SK-N-SH treated with all-trans-retinoic acid at 6 μM for 48 hours (cell line): ENCODE results near the gene NR2E1.

Experiments used
- CSRNP3 ChIP-seq: fragments of 250-450 bp; sonication (Bioruptor Pico); IDR thresholded peaks from 2 replicates; pipeline ENCODE4 v1.5.1; 2021; ENCODE audit warnings: mild to moderate bottlenecking, moderate library complexity
- OSR1 ChIP-seq: fragments of 250-450 bp; sonication (Bioruptor Pico); IDR thresholded peaks from 2 replicates; pipeline ENCODE4 v1.8.0; 2022; ENCODE audit warnings: moderate library complexity, mild to moderate bottlenecking, inconsistent platforms
- PATZ1 ChIP-seq: fragments of 250-450 bp; sonication (Bioruptor Pico); IDR thresholded peaks from 2 replicates; pipeline ENCODE4 v1.8.0; 2020; ENCODE audit warnings: mild to moderate bottlenecking, moderate library complexity, borderline replicate concordance
- RARB ChIP-seq: fragments of 250-450 bp; sonication (Bioruptor Pico); IDR thresholded peaks from 2 replicates; pipeline ENCODE4 v1.8.0; 2021; ENCODE audit warnings: mild to moderate bottlenecking, moderate library complexity

DNA sequence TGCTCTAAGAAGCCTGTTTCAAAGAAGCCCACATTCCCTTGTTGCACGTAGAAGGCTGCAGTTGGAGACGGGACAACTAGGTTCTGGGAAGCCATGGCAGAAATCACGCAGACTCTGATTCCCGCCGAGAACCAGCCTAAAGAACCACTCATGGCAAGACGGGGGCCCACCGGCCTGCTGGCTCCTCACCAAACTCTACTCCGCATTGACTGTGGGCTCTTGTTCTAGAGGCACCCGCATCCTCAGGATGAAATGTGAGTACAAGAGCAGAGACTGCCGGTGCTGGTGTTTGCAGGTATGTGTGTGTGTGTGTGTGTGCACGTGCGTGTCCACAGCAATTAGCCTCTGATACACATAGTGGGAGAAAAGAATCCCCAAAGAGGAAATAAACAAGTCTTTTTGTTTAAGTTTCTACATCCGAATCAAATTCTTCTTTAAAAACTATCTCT lies 42.3 kb upstream of the NR2E1 start:
- TF ChIP-seq PATZ1, result no peak
- TF ChIP-seq OSR1 (CRISPR knock-in tag), result no peak
- no peak for TF ChIP-seq RARB (CRISPR knock-in tag)
- no peak for TF ChIP-seq CSRNP3 (CRISPR knock-in tag)
